ENCODE data around the gene PM20D1. TPM values are rescaled to one million over a fixed set of nuclear protein-coding genes. Genes with fewer than 3 reads are reported as not detected.

PM20D1 gene
- total and polyA plus RNA-seq, 5 donors from 2014 or later, result 2.3 to 3.9 (median 3.8) TPM

DNA sequence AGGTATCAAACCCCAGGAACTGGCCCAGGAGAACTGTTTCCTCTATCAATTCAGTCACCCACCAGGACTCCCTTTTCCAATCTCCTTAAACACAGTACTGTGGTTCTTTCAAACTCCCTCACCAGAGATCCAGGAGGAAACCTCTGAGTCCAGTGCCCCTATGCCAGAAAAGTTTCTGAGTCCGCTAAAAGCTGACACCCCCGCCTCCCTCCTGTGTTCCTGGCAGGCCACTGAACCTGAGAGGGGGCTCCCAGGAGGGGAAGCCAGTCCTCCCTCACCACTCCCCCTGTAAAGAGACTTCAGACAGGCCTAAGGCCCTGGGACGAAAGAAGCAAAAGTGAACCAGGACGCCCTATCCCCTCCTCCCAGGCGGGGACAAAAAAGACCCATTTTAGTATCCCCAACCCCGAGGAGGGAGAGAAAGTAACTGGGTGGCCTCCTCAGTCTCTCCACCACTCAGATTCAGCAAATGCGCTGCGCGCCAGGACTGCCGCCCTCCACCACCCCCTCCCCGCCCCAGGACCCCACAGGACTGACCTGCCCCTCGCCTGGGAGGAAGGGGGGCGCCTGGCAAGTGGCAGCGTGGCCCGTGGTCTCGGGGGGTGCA is 37.6 kb downstream of the PM20D1 start:
- H3K27ac ChIP-seq (ENCODE audit: insufficient read depth, low read length, poor library complexity, severe bottlenecking), result peak overlapping the region; percentile 76
- no peaks in the 10 kb centered on the region for H3K27me3 Mint-ChIP-seq
- H3K36me3 ChIP-seq (ENCODE audit: control insufficient read depth, insufficient read depth, low read length), result peaks cover 10% of the 10 kb centered on the region
- H3K9me3 ChIP-seq (ENCODE audit: control insufficient read depth in 2 of 2, low read length in 2 of 2), result no peaks in the 10 kb centered on the region
- peaks cover 20% of the 10 kb centered on the region for H3K36me3 Mint-ChIP-seq
- H3K9me3 Mint-ChIP-seq, result no peaks in the 10 kb centered on the region
- H3K4me3 ChIP-seq (ENCODE audit: low read depth, low read length), result peak overlapping the region; percentile 87
- H3K4me1 ChIP-seq (ENCODE audit: control insufficient read depth, insufficient read depth, low read length, poor library complexity, severe bottlenecking), result peaks cover 60% of the 10 kb centered on the region
- H3K27ac Mint-ChIP-seq, result peak overlapping the region; percentile 86 to 98 (median 91)
- peak in 1 of 2 donors; percentile 0 for ATAC-seq (ENCODE audit: low read depth in 2 of 2)
- DNase-seq, result peak in 2 of 3 donors; percentile 5 to 28
- H3K27me3 ChIP-seq (ENCODE audit: control insufficient read depth, insufficient read depth, low read length), result no peaks in the 10 kb centered on the region
- peak overlapping the region; percentile 91 to 96 (median 94) for H3K4me3 Mint-ChIP-seq
- H3K4me1 Mint-ChIP-seq, result peaks cover 13 to 65% (median 51%) of the 10 kb centered on the region in 4 donors

DNA sequence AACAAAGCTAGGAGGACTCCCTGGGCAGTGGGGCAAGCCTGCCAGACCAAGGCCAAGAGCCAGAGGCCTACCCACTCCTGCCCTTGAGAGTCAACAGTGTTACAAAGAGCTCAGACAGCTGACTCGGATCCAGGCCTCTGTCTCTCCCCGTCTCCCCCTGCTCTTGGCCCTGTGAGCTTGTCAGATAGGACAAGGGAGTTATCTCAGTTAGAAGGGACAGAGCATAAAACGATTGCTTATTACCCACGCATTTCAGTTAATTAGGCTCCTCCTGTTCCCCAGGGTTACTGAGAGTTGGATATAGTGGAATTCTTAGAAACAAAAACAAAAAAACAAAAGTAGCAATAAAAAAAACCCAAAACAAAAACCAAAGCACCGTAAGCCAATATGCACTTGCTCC is 38.3 kb downstream of the PM20D1 start:
- Mint-ChIP-seq H3K4me1 (peaks cover 13 to 71% (median 58%) of the 10 kb centered on the region in 4 donors), H3K9me3 (no peaks in the 10 kb centered on the region), H3K4me3 (peak overlapping the region; percentile 91 to 96 (median 94)), H3K36me3 (peaks cover 20% of the 10 kb centered on the region), H3K27ac (peak overlapping the region; percentile 86 to 98 (median 91)), H3K27me3 (no peaks in the 10 kb centered on the region)
- DNase-seq (no peak), ATAC-seq (ENCODE audit: low read depth in 2 of 2) (no peak)
- Histone ChIP-seq H3K27me3 (ENCODE audit: control insufficient read depth, insufficient read depth, low read length) (no peaks in the 10 kb centered on the region), H3K36me3 (ENCODE audit: control insufficient read depth, insufficient read depth, low read length) (peaks cover 10% of the 10 kb centered on the region), H3K9me3 (ENCODE audit: control insufficient read depth in 2 of 2, low read length in 2 of 2) (no peaks in the 10 kb centered on the region), H3K27ac (ENCODE audit: insufficient read depth, low read length, poor library complexity, severe bottlenecking) (peak overlapping the region; percentile 76), H3K4me1 (ENCODE audit: control insufficient read depth, insufficient read depth, low read length, poor library complexity, severe bottlenecking) (peaks cover 67% of the 10 kb centered on the region), H3K4me3 (ENCODE audit: low read depth, low read length) (peak overlapping the region; percentile 87)

GRCh38 chr1:205810448-205811157 is 39.3 kb downstream of the PM20D1 start:
- Histone ChIP-seq H3K27me3 (ENCODE audit: control insufficient read depth, insufficient read depth, low read length) (no peaks in the 10 kb centered on the region), H3K27ac (ENCODE audit: insufficient read depth, low read length, poor library complexity, severe bottlenecking) (no peak overlapping the region), H3K4me1 (ENCODE audit: control insufficient read depth, insufficient read depth, low read length, poor library complexity, severe bottlenecking) (peaks cover 78% of the 10 kb centered on the region), H3K4me3 (ENCODE audit: low read depth, low read length) (peak overlapping the region; percentile 87), H3K36me3 (ENCODE audit: control insufficient read depth, insufficient read depth, low read length) (peaks cover 10% of the 10 kb centered on the region), H3K9me3 (ENCODE audit: control insufficient read depth in 2 of 2, low read length in 2 of 2) (no peaks in the 10 kb centered on the region)
- Mint-ChIP-seq H3K4me3 (peak overlapping the region; percentile 91 to 96 (median 94)), H3K27ac (peak overlapping the region; percentile 2 to 98 (median 91)), H3K36me3 (peaks cover 20% of the 10 kb centered on the region), H3K9me3 (peaks cover 0 to 1% (median 0%) of the 10 kb centered on the region in 7 donors), H3K4me1 (peaks cover 13 to 81% (median 68%) of the 10 kb centered on the region in 4 donors), H3K27me3 (no peaks in the 10 kb centered on the region)
- no peak for DNase-seq
- no peak for ATAC-seq (ENCODE audit: low read depth in 2 of 2)

DNA sequence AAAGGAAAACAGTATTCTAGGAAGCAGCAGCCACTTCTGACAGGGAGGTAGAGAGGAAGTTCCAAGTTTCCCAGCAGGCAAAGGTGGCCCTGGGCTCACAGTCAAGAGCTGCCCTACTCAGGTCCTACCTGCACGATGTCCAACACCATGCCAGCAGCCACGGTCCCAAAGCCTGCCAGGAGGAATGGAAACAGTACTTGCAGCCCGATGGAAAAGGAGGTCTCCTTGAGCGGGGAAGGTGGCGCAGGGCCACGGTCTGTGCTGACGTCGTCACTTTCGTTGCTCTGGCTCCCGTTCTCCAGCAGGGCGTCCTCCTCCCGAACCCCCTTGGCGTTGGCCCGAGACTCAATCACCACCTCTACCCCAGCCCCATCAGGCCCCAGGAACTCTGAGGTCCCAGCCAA is 40.0 kb downstream of the PM20D1 start:
- H3K4me3 ChIP-seq (ENCODE audit: low read depth, low read length), result peak overlapping the region; percentile 5
- H3K9me3 ChIP-seq (ENCODE audit: control insufficient read depth in 2 of 2, low read length in 2 of 2), result no peaks in the 10 kb centered on the region
- H3K4me1 ChIP-seq (ENCODE audit: control insufficient read depth, insufficient read depth, low read length, poor library complexity, severe bottlenecking), result peaks cover 84% of the 10 kb centered on the region
- no peak for ATAC-seq (ENCODE audit: low read depth in 2 of 2)
- peaks cover 10% of the 10 kb centered on the region for H3K36me3 ChIP-seq (ENCODE audit: control insufficient read depth, insufficient read depth, low read length)
- Mint-ChIP-seq H3K36me3 (peaks cover 20% of the 10 kb centered on the region), H3K4me1 (peaks cover 13 to 87% (median 72%) of the 10 kb centered on the region in 4 donors), H3K9me3 (peaks cover 0 to 1% (median 0%) of the 10 kb centered on the region in 7 donors), H3K27me3 (no peaks in the 10 kb centered on the region), H3K27ac (peak overlapping the region in 1 of 3 donors; percentile 26), H3K4me3 (peak overlapping the region; percentile 91 to 96 (median 94))
- no peak for DNase-seq
- no peaks in the 10 kb centered on the region for H3K27me3 ChIP-seq (ENCODE audit: control insufficient read depth, insufficient read depth, low read length)
- no peak overlapping the region for H3K27ac ChIP-seq (ENCODE audit: insufficient read depth, low read length, poor library complexity, severe bottlenecking)

DNA sequence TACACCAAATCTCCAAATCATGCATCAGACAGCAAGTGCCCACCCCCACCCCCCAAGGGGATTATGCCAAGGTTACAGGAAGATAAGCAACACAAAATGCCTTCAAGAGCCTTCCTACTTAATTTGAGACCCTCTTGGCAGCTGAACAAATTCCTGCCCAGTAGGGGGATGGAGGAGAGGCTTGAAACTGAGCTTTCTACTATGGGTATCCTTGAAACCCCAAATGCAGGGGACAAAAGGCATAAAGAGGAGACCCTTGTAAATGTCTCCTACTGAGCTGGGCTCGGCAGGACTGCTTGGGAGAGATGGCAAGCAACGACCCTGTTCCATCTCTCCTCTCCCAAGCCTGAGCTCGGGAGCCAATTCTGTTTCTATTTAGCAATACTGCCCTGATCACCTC is 40.5 kb downstream of the PM20D1 start:
- Histone ChIP-seq H3K4me1 (ENCODE audit: control insufficient read depth, insufficient read depth, low read length, poor library complexity, severe bottlenecking) (peaks cover 89% of the 10 kb centered on the region), H3K27me3 (ENCODE audit: control insufficient read depth, insufficient read depth, low read length) (no peaks in the 10 kb centered on the region), H3K4me3 (ENCODE audit: low read depth, low read length) (peak overlapping the region; percentile 5), H3K27ac (ENCODE audit: insufficient read depth, low read length, poor library complexity, severe bottlenecking) (no peak overlapping the region), H3K36me3 (ENCODE audit: control insufficient read depth, insufficient read depth, low read length) (peaks cover 10% of the 10 kb centered on the region), H3K9me3 (ENCODE audit: control insufficient read depth in 2 of 2, low read length in 2 of 2) (no peaks in the 10 kb centered on the region)
- Mint-ChIP-seq H3K9me3 (peaks cover 0 to 1% (median 0%) of the 10 kb centered on the region in 7 donors), H3K27me3 (no peaks in the 10 kb centered on the region), H3K27ac (peak overlapping the region in 2 of 3 donors; percentile 26 to 74), H3K4me3 (peak overlapping the region; percentile 85 to 96 (median 92)), H3K4me1 (peaks cover 9 to 88% (median 73%) of the 10 kb centered on the region in 4 donors), H3K36me3 (peaks cover 20% of the 10 kb centered on the region)
- ATAC-seq (ENCODE audit: low read depth in 2 of 2) (no peak), DNase-seq (no peak)

GRCh38 chr1:205805082-205805711 is 44.7 kb downstream of the PM20D1 start:
- Histone ChIP-seq H3K36me3 (ENCODE audit: control insufficient read depth, insufficient read depth, low read length) (peaks cover 14% of the 10 kb centered on the region), H3K4me1 (ENCODE audit: control insufficient read depth, insufficient read depth, low read length, poor library complexity, severe bottlenecking) (peaks cover 67% of the 10 kb centered on the region), H3K9me3 (ENCODE audit: control insufficient read depth in 2 of 2, low read length in 2 of 2) (no peaks in the 10 kb centered on the region), H3K27ac (ENCODE audit: insufficient read depth, low read length, poor library complexity, severe bottlenecking) (no peak overlapping the region), H3K27me3 (ENCODE audit: control insufficient read depth, insufficient read depth, low read length) (no peaks in the 10 kb centered on the region), H3K4me3 (ENCODE audit: low read depth, low read length) (peak overlapping the region; percentile 53)
- ATAC-seq (ENCODE audit: low read depth in 2 of 2) (peak in 1 of 2 donors; percentile 40), DNase-seq (peak in 1 of 3 donors; percentile 57)
- H3K4me1 Mint-ChIP-seq, result peaks cover 5 to 86% (median 59%) of the 10 kb centered on the region in 4 donors
- peak overlapping the region; percentile 89 to 92 (median 91) for H3K27ac Mint-ChIP-seq
- peak overlapping the region; percentile 22 to 89 (median 79) for H3K4me3 Mint-ChIP-seq
- peaks cover 11% of the 10 kb centered on the region for H3K36me3 Mint-ChIP-seq
- H3K27me3 Mint-ChIP-seq, result no peaks in the 10 kb centered on the region
- H3K9me3 Mint-ChIP-seq, result peaks cover 0 to 1% (median 0%) of the 10 kb centered on the region in 7 donors

DNA sequence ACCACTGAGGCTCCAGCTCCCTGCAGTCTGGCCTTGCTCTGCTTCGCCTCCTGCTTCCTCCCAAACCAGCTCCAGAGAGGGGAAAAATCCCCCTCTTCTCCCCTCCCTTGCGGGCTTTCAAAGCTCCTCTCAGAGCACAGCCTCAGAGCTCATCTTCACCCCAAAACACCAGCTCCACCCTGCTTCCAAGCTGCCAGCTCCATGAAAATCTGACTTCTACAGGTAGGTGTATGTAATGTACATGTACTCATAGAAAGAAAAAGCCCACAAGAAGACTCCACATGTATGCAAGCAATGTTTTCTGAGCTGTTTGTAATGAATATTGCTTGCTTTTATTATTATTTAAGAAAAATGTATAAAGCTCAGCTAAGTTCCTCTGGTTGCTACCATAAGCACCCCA is 45.3 kb downstream of the PM20D1 start:
- DNase-seq (no peak), ATAC-seq (ENCODE audit: low read depth in 2 of 2) (no peak)
- Mint-ChIP-seq H3K36me3 (peaks cover 11% of the 10 kb centered on the region), H3K4me3 (peak overlapping the region in 3 of 4 donors; percentile 1 to 81 (median 77)), H3K4me1 (peaks cover 5 to 80% (median 57%) of the 10 kb centered on the region in 4 donors), H3K27me3 (no peaks in the 10 kb centered on the region), H3K27ac (peak overlapping the region; percentile 50 to 92 (median 89)), H3K9me3 (peaks cover 0 to 1% (median 0%) of the 10 kb centered on the region in 7 donors)
- H3K4me1 ChIP-seq (ENCODE audit: control insufficient read depth, insufficient read depth, low read length, poor library complexity, severe bottlenecking), result peaks cover 61% of the 10 kb centered on the region
- peak overlapping the region; percentile 53 for H3K4me3 ChIP-seq (ENCODE audit: low read depth, low read length)
- H3K27me3 ChIP-seq (ENCODE audit: control insufficient read depth, insufficient read depth, low read length), result no peaks in the 10 kb centered on the region
- peaks cover 14% of the 10 kb centered on the region for H3K36me3 ChIP-seq (ENCODE audit: control insufficient read depth, insufficient read depth, low read length)
- no peak overlapping the region for H3K27ac ChIP-seq (ENCODE audit: insufficient read depth, low read length, poor library complexity, severe bottlenecking)
- H3K9me3 ChIP-seq (ENCODE audit: control insufficient read depth in 2 of 2, low read length in 2 of 2), result no peaks in the 10 kb centered on the region

Data from CD4-positive, CD25-positive, alpha-beta regulatory T cell (primary cell).